RPMI7951 (cell line): ENCODE data around the gene CREG2. TPM values are rescaled to one million over a fixed set of nuclear protein-coding genes. Genes with fewer than 3 reads are reported as not detected.
"Not testable (repeated sequence)": the region's sequence is repeated elsewhere in the genome, so short reads cannot be mapped to it uniquely, and the experiment has no call there.

Experiments
- DNase-seq: peaks from one replicate; pipeline ENCODE4 v3.0.0-alpha.2; 2012; ENCODE audit warnings: low read depth
- total RNA-seq: library from RNA; depleted of rRNA; stranded (reverse); fragments of >200 nt; shearing (Covaris generic); gene quantifications from 2 replicates; pipeline ENCODE4 v1.2.3, GENCODE V29; 2014

The CREG2 gene
- total RNA-seq, 1 experiment from 2014 or later = 0.36 TPM

- DNase-seq = no peak
These were observed 40.4 kb downstream of the CREG2 start for GRCh38 chr2:101346909-101347308.

- no peak for DNase-seq
These were observed 43.2 kb downstream of the CREG2 start for GRCh38 chr2:101344137-101344536.

GRCh38 chr2:101342625-101343008 is 44.7 kb downstream of the CREG2 start:
- DNase-seq = no peak

GRCh38 chr2:101341901-101342624 is 45.2 kb downstream of the CREG2 start:
- DNase-seq = peak; percentile 71

GRCh38 chr2:101341421-101341820 is 45.9 kb downstream of the CREG2 start:
- peak; percentile 17 for DNase-seq

GRCh38 chr2:101340141-101340551 is 47.2 kb downstream of the CREG2 start:
- DNase-seq = peak; percentile 47

GRCh38 chr2:101339266-101339880 is 47.9 kb downstream of the CREG2 start:
- no peak for DNase-seq

GRCh38 chr2:101337877-101338276 is 49.4 kb downstream of the CREG2 start:
- peak; percentile 33 for DNase-seq

- DNase-seq = no peak
These were observed 54.2 kb downstream of the CREG2 start for GRCh38 chr2:101332885-101333766.

- no peak for DNase-seq
These were observed 56.1 kb downstream of the CREG2 start for GRCh38 chr2:101331202-101331601.

- DNase-seq = no peak
These were observed 56.9 kb downstream of the CREG2 start for GRCh38 chr2:101330253-101330933.

- DNase-seq = no peak
These were observed 58.3 kb downstream of the CREG2 start for GRCh38 chr2:101329026-101329425.

GRCh38 chr2:101328474-101329007 is 58.8 kb downstream of the CREG2 start:
- DNase-seq = peak; percentile 61

- DNase-seq = no peak
These were observed 59.4 kb downstream of the CREG2 start for GRCh38 chr2:101327863-101328394.

- DNase-seq = no peak
These were observed 61.9 kb downstream of the CREG2 start for GRCh38 chr2:101325425-101325824.

- DNase-seq = not testable (repeated sequence)
These were observed 70.7 kb downstream of the CREG2 start for GRCh38 chr2:101316568-101316967.

- DNase-seq = no peak
These were observed 75.6 kb downstream of the CREG2 start for GRCh38 chr2:101311696-101312017.

- no peak for DNase-seq
These were observed 76.2 kb downstream of the CREG2 start for GRCh38 chr2:101310834-101311695.

GRCh38 chr2:101310090-101310833 is 77.0 kb downstream of the CREG2 start:
- DNase-seq = no peak
